GM10248 (cell line): ENCODE results near the gene OTOA.

Source experiments
- CTCF ChIA-PET: fragments of 300-600 bp; sonication (Branson Sonifier 250); formaldehyde crosslinking; extraction: SDS; loops from one replicate; lab custom pipeline; 2021; ENCODE audit warnings: antibody characterized with exemption; lab: Yijun Ruan, JAX
- POLR2A ChIA-PET: fragments of 350-650 bp; sonication (Branson Sonifier 250); formaldehyde crosslinking; extraction: SDS; loops from one replicate; lab custom pipeline; 2020; ENCODE audit warnings: antibody characterized with exemption; lab: Yijun Ruan, JAX
- DNase-seq: peaks from one replicate; pipeline ENCODE4 v3.0.0; 2012; ENCODE audit errors: extremely low spot score
- CTCF ChIP-seq: IDR thresholded peaks from 2 replicates; pipeline ENCODE4 v1.5.1; 2012; ENCODE audit warnings: mild to moderate bottlenecking, low read depth; ENCODE audit errors: extremely low read depth, missing control alignments, control extremely low read depth

OTOA gene

GRCh38 chr16:21654881-21655280 lies 8.9 kb upstream of the OTOA start:
- TF ChIP-seq CTCF = no peak
- POLR2A ChIA-PET = no interaction called here
- CTCF ChIA-PET = interaction anchor here (1.4 kb wide), 1 partner anchor 9 kb away, joined by 6 read pairs; no protein-coding TSS in a partner anchor
- DNase-seq = no peak

GRCh38 chr16:21656795-21657768 lies 6.7 kb upstream of the OTOA start:
- peak; percentile 74 for TF ChIP-seq CTCF
- peak; percentile 57 for DNase-seq
- ChIA-PET POLR2A (no interaction called here), CTCF (interaction anchor here (0.7 to 4.3 kb wide), 38 partner anchors 9 to 1442 kb away, joined by 3 to 69 read pairs (median 4); no protein-coding TSS in a partner anchor)

- ChIA-PET CTCF (interaction anchor here (1.9 to 4.3 kb wide), 3 partner anchors 13 to 48 kb away, joined by 4 to 69 read pairs (median 40); no protein-coding TSS in a partner anchor), POLR2A (no interaction called here)
These were observed 4.6 kb upstream of the OTOA start for GRCh38 chr16:21659124-21659523.

GRCh38 chr16:21664801-21665492 lies 1.2 kb downstream of the OTOA start:
- DNase-seq = no peak
- POLR2A ChIA-PET = no interaction called here
- CTCF ChIA-PET = interaction anchor here (2.5 kb wide), 1 partner anchor 8 kb away, joined by 12 read pairs; no protein-coding TSS in a partner anchor
- no peak for TF ChIP-seq CTCF

More at GRCh38 chr16:21659124-21659523, 4.6 kb upstream of the OTOA start:
- DNase-seq = no peak
- TF ChIP-seq CTCF = no peak

GRCh38 chr16:21666772-21667171 lies 3.0 kb downstream of the OTOA start:
- POLR2A ChIA-PET = no interaction called here
- no peak for TF ChIP-seq CTCF
- no peak for DNase-seq
- CTCF ChIA-PET = interaction anchor here (2.5 kb wide), 1 partner anchor 9 kb away, joined by 12 read pairs; no protein-coding TSS in a partner anchor

GRCh38 chr16:21667575-21667974 lies 3.8 kb downstream of the OTOA start:
- CTCF ChIA-PET = interaction anchor here (0.6 to 1.3 kb wide), 3 partner anchors 10 to 789 kb away, joined by 3 to 8 read pairs (median 4); no protein-coding TSS in a partner anchor
- DNase-seq = no peak
- POLR2A ChIA-PET = no interaction called here
- no peak for TF ChIP-seq CTCF
